GM19452 (cell line): ENCODE results near the gene HASPIN.
A peak's percentile ranks its signal among the peaks of the same experiment; 100 is the strongest.

Experiments used
- ATAC-seq: cut with Tn5 transposase; IDR thresholded peaks from one replicate; pipeline ENCODE4 v1.9.1; 2021; ENCODE audit not compliant: unreplicated experiment

HASPIN gene

DNA sequence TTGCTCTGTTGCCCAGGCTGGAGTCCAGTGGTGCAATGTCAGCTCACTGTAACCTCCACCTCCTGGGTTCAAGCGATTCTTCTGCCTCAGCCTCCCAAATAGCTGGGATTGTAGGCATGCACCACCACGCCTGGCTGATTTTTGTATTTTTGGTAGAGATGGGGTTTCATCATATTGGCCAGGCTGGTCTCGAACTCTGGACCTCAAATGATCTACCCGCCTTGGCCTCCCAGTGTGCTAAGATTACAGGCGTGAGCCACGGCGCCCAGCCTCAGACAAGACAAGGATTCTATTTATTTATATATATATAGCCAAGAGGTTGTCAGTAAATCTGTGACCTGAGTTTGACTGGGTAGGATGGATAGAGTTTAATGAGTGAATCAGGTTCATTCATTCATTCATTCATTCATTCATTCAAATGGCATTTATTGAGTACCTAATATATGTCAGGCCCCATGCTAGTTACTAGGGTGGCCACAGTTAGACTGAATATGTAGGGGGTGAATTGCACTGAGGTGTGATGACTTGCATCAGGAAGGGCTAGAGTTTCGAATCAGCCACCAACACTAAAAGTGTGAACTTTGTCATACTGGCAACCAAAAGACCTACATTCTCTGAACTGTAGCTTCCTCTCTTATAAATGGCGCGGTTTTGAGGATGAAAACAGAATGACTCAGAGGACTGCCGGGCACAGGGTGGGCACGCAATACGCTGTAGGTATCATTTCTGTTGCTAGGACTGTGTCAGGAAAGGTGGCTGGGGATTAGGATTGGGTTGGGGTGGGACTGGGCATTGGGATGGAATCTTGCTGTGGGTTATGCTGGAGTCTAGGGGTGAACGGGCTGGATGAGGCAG is 39.4 kb downstream of the HASPIN start:
- ATAC-seq, result peak; percentile 72

DNA sequence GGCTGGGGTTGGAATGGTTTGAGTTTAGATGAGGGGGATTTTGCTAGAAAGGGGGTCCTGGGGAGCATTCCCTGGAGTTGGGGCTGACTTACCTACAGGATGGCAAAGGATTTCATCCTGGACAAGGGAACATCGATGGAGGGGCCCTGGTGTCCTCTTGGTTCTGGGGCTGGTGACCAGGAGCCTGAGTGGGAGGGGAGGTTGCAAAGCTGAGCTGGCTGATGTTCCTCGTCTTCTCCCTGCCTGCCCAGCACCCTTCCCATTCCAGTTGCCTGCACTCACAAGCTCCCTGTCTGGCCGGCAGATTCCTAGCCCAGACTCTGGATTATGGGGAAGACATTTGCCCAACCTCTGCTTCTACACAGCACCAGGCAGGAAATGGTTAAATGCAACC is 40.1 kb downstream of the HASPIN start:
- no peak for ATAC-seq

- no peak for ATAC-seq
These were observed 42.3 kb downstream of the HASPIN start for GRCh38 chr17:3765981-3766380.

DNA sequence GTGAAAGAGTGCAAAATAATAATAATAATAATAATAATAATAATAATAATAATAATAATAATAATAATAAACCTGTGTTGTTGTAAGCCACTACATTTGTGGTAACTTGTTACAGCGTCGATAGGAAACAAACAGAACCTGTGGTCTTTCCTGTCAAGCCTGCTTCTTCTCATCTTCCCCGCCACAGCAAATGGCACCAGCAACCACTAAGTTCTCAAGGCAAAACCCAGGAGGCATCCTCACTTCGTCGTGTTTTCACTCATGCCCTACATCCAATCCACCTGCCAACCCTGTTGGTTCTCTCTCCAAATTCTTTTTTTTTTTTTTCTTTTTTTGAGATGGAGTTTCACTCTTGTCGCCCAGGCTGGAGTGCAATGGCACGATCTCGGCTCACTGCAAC is 43.1 kb downstream of the HASPIN start:
- ATAC-seq, result no peak

GRCh38 chr17:3768341-3768740 is 44.6 kb downstream of the HASPIN start:
- ATAC-seq, result no peak

DNA sequence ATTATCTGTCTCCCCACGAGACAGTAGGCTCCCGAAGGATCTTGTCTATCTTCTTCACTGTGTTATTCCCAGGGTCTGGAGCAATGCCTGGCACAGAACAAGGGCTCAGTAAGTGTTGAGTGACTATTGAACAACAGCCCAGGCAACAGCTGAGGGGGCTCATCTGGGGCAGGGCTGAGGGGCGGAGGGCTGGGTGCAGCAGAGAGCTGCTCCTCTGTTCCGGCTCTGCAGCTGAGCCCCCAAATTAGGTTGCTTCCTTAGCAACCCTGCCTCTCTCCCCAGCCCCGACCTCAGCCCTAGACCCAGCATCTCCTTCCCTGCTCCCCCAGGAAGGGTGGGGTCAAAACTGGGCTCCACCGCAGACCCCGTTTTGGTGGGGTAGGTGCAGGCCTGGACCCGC is 45.1 kb downstream of the HASPIN start:
- no peak for ATAC-seq

- no peak for ATAC-seq
These were observed 46.8 kb downstream of the HASPIN start for GRCh38 chr17:3770466-3770865.

DNA sequence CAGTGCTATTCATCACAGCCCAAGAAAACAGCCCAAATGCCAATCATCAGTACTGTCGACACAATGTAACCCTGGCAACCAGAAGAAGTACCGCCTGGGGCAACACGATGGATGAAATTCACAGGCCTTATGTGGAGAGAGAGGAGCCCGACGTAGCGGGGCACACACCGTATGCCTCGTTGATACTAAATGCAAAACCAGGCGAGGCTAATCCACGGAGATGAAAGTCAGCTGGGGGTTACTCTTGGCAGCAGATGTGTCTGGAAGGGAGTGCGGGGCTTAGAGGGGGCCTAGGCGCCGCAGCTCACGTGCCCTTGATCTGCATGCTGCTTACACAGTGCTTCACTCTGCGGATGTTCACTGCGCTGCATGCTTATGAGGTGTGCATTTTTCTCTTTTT is 47.4 kb downstream of the HASPIN start:
- ATAC-seq, result no peak

GRCh38 chr17:3772764-3773163 is 49.1 kb downstream of the HASPIN start:
- no peak for ATAC-seq

DNA sequence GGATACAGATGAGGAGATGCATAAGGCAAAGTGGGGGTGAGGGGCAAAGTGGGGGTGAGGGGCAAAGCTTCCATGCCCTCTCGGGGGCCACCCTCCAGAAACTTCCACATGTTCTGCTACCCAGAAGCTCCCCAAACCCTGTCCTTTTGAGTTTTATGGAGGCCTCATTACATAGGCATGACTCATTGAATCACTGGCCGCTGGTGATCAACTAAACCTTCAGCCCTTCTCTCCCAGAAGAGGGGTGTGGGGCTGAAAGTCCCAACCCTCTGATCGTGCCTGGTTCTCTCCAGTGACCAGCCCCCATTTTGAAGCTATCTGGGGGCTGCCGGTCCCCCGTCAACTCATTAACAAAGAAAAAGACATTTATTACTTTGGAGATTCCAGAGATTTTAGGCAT is 49.8 kb downstream of the HASPIN start:
- no peak for ATAC-seq

- ATAC-seq, result no peak
These were observed 50.3 kb downstream of the HASPIN start for GRCh38 chr17:3773966-3774365.
